ENCODE measurements around the gene OR14I1.
"Not testable (repeated sequence)": the region's sequence is repeated elsewhere in the genome, so short reads cannot be mapped to it uniquely, and the experiment has no call there.

Gene OR14I1

DNA sequence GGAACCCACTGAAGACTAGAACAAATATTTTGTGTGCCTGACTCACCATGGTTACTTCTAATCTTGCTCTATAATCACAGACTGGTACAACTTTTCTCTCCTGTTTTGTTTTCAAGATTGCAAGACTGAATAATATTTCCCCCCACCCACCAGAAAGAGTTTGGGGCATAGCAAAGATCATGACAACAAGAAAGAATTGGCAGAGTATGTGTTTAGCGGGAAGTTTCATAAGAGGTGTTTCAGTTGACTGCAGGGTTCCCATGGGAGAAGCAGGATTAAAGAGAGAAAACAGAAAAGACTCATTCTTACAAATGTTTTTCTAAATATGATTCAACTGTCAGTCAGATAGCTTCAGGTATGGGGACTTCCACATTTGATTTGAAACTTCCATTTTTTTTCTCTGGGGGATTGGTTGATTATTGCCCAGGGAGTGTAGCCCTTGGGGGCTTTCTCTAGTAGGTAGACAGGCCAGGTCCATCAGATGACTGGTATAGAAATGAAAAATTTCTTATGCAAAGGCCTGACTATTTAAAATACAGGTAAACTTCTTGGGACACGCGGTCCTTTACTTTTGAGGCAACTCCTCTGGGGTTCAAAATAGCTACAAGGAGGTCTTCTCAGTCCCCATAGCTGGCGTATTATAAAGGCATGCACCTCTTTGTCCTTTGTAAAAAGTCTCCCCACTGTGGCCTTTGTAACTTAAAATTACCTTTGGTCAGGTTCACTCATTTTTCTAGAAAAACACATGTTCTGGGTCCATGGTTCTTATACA, 13.9 kb downstream of the OR14I1 start:
- DNase-seq (ENCODE audit: low spot score): no peak

DNA sequence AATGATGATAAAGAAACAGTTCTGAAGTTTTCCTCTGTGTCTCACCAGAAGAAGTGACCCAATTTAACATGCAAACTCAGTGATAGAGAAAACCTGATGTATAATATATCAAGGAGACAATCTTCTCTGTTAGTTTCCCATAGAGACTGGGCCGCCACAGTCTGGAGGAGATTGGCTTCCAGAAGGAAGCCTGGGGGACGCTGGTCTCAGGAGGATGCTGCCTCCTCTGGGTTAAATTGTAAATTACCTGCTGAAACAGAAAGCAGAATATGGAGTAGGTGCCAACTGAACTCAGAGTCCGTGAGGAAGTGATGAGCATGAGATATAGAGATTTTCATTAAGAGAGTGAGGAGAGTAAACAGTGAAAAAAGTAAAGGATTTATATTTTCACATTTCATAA, 15.8 kb downstream of the OR14I1 start:
- peak; percentile 17 for DNase-seq (ENCODE audit: low spot score)

DNA sequence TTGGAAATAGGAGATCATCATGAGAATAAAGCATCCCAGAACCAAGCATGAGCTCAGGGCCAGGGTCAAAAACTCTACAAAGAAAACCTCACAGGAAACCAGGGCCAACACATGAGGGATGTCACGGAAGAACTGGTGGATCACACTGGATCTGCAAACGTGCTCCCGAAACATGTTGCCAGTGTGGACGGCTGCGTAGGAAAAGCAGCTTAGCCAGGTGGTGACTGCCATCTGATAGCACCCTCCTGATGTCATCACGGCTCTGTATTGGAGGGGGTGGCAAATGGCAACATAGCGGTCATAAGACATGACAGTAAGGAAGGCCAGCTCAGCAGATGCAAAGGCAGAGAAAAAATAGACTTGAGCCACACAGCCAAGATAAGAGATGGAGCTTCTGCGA, 20.9 kb downstream of the OR14I1 start:
- DNase-seq (ENCODE audit: low spot score): no peak

DNA sequence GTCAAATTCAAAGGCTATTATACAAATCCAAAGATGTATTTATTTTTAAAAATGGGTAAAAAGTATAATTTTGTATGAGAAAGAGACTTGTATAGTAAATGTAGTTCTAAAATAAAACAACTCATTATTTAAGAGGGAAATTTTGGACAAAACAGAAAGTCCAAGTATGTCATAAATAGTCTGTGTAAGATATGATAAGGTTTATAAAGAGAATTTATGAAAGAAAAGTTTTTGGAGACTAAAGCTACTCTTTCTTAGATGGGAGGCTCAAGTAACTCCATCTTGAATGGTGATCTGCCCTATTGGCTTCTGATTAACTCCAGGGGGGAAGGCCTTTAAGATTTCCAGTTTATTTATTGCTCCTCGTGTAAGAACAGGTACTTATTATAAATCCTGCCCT, 32.6 kb downstream of the OR14I1 start:
- no peak for DNase-seq (ENCODE audit: low spot score)

DNA sequence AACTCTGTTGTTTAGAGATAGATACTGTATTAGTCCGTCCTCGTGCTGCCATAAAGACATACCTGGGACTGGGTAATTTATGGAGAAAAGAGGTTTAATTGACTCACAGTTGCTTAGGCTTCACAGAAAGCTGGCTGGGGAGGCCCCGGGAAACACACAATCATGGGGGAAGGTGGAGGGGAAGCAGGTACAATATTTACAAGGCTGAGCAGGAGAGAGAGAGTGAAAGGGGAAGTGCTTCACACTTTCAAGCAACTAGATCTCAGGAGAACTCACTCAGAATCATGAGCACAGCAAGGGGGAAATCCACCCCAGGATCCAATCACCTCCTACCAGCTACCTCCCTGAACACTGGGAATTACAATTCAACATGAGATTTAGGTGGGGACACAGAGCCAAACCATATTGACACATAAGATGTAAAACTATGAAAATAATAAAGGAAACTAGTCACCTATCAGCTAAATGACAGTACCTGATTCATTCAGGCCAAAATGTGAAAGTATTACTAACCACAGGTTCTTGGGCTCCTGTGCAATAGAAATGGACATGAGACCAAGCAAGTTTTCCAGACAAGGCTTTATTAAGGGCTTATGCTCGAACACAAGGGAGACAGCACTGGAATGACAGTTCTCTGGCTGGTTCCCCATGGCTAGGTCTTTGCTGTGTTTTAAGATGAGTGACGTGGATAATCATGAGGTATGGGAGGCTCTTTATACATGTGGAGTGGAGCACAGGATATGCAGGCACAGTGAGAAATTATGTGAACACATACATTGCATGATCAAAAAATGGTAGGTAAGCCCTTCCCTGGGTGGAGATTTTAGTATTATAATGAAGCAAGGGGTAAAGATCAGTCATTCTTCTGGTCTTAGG, 38.9 kb downstream of the OR14I1 start:
- not testable (repeated sequence) for DNase-seq (ENCODE audit: low spot score)

DNA sequence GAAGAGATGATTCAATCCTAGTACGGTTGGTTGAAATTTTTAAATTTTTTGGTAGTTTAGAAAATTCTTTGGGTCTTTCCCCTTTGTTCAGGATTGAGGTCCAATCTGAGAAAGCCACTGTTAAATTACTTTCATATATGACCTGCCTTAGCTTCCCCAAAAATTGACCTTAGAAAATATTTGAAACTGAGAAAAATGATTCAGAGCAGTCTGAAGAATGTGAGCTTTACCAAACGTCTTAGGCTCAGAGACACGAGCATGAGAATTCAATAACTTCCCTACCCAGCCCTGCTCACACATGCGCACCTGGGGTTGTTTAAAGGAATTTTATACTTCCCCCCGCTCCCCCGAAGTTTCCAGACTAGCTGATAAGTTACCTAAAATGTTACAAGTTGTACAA, 45.8 kb downstream of the OR14I1 start:
- not testable (repeated sequence) for DNase-seq (ENCODE audit: low spot score)

DNA sequence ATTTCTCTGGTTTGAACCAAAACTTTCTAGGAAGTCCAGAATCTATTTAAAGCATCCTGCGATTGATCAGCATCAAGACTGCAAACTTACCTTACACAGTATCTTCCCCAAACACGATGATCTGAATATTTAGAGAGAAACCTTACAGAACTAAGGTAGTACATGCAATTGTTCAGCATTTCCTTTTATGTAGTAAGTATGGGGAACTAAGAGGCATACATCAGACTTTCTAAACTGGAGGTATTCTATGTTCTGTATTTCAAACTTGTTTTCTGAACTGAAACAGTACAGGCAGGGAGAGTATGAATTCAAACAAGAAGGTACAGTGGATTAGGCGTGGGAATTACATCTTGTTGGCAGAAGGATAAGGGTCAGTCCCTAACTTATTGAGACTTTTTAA, 47.2 kb downstream of the OR14I1 start, which contains the start of gene OR2T27:
TSS of gene OR2T27 (minus strand) at position 175 of the 400 bp plus-strand sequence. CDS start 4,644 bp downstream, outside the sequence.
- not testable (repeated sequence) for DNase-seq (ENCODE audit: low spot score)

Data from LoVo (cell line).